Measurements from ENCODE around the gene HOXA9. TPM values are rescaled to one million over a fixed set of nuclear protein-coding genes. Genes with fewer than 3 reads are reported as not detected.

HOXA9 gene
- total RNA-seq, 1 donor = 20.3 TPM

DNA sequence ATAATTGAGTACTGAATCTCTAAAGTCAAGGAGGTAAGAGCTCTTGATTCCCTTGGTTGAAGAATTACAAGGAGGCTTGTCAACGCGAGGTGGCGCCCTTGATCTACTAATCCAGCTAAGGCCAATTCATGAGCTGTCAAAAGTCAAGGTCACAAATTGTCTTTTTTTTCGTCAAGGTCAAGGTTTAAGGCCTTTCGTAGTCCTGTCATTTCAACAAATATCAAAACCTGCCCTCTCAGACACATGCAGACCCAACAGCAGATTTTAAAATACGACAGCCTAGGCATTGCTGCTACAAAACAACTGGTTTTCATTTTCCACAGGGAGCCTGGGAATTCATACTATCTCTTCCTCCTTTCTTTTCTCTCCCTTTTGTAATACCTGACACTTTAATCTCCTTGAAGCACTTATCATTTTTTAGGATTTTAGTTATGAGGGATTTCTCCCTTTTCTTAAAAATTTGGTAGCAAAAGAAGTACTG lies 31.0 kb upstream of the HOXA9 start:
- TF ChIP-seq, protein P1, sequence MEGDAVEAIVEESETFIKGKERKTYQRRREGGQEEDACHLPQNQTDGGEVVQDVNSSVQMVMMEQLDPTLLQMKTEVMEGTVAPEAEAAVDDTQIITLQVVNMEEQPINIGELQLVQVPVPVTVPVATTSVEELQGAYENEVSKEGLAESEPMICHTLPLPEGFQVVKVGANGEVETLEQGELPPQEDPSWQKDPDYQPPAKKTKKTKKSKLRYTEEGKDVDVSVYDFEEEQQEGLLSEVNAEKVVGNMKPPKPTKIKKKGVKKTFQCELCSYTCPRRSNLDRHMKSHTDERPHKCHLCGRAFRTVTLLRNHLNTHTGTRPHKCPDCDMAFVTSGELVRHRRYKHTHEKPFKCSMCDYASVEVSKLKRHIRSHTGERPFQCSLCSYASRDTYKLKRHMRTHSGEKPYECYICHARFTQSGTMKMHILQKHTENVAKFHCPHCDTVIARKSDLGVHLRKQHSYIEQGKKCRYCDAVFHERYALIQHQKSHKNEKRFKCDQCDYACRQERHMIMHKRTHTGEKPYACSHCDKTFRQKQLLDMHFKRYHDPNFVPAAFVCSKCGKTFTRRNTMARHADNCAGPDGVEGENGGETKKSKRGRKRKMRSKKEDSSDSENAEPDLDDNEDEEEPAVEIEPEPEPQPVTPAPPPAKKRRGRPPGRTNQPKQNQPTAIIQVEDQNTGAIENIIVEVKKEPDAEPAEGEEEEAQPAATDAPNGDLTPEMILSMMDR (IDR thresholded peaks at IDR 0.05; ENCODE audit: insufficient read depth, low read depth, low read length) = peak; percentile 77
- H3K4me3 ChIP-seq (ENCODE audit: low read depth, low read length) = peak overlapping the region; percentile 86
- peak; percentile 93 for DNase-seq (ENCODE audit: low read depth)

DNA sequence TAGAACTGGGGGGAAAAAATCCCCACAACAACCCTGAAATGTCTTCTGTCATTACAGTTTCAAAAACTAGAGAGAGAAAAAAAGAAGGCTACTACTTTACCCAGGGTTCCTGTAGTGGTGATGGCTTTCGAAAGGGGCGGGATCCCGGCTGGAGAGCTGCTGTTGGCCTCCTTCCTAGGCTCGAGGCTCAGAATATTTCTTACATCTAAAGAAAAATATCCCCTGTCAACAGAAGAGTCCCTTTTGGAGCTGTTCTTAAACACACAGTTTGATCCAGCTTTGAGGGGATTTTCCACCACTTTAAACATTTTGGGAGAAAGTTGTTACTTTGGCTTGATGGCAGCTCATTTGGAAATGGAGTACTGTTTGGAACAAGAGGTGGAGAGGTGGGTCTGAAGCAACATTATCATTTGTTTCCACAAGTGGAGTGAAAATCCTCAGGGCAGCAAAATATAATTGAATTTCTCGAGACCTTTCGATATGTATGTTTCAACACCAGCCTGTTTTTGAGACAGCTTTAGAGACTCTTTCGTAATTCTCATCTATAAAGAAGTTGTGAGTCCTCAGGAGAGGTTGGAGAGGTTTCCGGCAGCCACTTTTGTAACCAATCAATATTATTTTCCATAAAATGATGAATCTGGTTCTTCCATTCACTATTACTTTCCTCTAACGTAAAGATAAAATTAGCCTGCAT lies 29.5 kb upstream of the HOXA9 start:
- DNase-seq (ENCODE audit: low read depth) = peak; percentile 75
- TF ChIP-seq, protein P1 (IDR thresholded peaks at IDR 0.05; ENCODE audit: insufficient read depth, low read depth, low read length) = no peak
- H3K4me3 ChIP-seq (ENCODE audit: low read depth, low read length) = peak overlapping the region; percentile 86

DNA sequence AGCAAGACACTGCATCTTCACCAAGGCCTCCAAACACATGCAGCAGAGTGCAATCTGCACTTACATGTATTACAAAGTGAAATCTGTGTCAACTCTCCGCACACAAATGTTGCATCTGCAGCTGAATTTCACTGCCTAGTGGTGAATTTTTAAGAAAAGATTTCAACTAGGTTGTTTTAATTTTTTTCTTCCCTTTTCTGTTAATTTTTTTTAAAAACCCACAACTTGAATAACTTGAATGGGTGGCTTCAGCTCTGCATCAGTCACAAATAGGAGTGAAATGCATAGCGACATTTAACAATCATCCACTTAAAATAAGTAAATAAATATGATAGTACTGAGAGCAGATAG lies 28.6 kb upstream of the HOXA9 start:
- DNase-seq (ENCODE audit: low read depth) = no peak
- TF ChIP-seq, protein P1 (IDR thresholded peaks at IDR 0.05; ENCODE audit: insufficient read depth, low read depth, low read length) = no peak
- H3K4me3 ChIP-seq (ENCODE audit: low read depth, low read length) = peak overlapping the region; percentile 86

DNA sequence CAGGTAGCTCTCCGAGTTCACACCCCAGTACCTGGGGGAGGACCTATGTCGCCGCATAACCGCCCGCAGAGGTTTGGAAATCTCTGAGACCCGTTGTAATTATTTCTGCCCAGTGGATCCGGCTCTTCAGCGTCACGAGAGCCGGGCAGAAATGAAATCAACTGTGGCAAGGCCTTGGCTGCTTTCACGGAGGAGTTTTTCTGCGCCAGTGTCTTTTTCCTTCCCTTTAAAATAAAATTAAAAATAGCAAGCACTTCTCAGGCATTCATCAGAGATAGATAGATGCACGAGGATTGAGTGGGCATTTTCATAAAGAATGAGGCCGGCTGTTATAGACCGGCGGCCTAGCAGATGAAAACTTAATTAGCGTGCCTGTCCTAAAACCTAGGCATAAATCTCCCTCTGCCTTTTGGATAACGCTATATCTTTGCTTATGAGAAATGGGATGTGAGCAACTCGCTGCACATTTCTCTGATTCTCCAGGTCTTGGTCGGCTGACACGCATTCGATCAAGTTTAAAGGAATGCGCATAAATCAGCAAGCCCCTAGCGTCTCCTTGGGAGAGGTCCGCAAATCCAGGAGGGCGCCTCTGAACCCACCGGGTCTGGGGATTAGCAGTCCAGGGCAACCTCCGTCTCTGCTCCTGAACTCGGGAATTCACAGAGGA lies 28.1 kb upstream of the HOXA9 start:
- DNase-seq (ENCODE audit: low read depth) = peak; percentile 80
- peak overlapping the region; percentile 86 for H3K4me3 ChIP-seq (ENCODE audit: low read depth, low read length)
- TF ChIP-seq, protein P1 (IDR thresholded peaks at IDR 0.05; ENCODE audit: insufficient read depth, low read depth, low read length) = no peak

DNA sequence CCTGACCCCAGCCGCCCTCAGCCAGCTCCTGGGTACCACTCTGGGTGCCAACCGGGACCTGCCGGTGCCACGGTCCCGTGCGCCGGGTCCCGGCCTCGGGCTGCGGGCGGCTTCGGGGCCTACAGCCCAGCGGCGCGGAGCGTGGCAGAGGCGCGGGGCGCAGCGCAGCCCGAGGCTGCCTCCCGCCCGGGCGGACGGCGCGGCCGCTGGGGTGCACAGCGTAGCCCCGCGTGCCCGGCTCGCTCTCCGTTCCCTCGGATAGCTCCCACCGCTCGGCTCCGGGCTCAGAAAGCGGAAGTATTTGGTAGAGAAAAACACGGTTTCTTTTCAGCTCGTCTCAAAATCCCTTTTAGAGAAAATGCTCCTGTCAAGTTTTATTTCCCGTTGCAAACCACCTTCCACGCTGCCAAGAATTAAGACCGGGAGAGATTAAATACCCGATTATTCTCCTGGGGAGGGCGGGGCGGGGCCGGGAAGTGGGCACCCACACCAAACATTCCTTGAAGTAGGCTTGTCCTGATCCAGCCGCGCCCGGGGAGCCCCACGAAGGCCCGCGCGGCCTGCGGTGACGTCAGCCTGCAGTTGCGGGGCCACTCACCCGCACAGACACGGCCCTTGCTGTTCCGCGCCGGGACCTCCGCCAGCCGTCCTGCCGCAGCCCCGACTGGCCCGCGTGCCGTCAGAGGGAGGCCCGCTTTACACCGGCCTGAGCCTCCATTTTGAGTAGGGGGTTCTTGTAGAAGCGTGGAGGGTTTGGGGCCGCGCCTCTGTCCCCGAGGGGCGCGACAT lies 27.4 kb upstream of the HOXA9 start:
- TF ChIP-seq, protein P1 (IDR thresholded peaks at IDR 0.05; ENCODE audit: insufficient read depth, low read depth, low read length) = no peak
- DNase-seq (ENCODE audit: low read depth) = peak; percentile 76
- peak overlapping the region; percentile 86 for H3K4me3 ChIP-seq (ENCODE audit: low read depth, low read length)

DNA sequence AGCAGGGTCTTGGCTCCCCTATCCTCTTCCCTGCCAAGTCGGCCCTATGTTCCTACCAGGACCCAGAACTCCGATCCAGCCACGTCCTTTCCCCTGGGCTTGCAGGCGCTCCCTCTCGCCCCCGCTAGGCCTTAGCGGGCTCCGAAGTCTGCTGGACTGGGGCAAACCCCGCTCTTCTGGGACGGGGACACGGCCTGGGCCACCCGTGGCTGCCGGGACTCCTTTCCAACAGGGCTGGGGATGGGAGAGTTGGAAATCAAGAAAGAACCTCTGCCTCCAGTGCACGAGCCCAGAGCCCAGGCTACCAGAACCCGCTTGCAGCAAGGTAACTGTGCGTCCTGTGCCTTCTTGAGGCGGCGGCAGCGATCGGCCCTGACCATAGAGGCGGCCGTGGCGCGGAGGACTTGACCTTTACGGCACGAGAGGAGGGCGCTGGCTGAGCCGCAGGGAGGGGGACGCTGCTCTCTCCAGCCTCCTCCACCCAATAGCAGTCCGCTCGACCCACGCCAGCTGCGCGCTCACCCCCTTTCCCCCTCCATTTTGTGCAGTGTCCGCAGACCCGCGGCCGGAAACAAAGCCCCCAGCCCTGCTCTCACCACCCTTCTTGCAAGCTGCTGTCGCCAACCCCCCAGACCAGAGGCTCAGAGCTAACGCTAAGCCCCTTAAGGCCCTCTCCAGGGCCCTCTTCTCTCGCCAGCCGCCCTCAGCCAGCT lies 26.7 kb upstream of the HOXA9 start:
- TF ChIP-seq, protein P1 (IDR thresholded peaks at IDR 0.05; ENCODE audit: insufficient read depth, low read depth, low read length) = no peak
- peak; percentile 79 for DNase-seq (ENCODE audit: low read depth)
- peak overlapping the region; percentile 86 for H3K4me3 ChIP-seq (ENCODE audit: low read depth, low read length)
